H9 (cell line): ENCODE measurements around the gene SH3BGR. TPM values are rescaled to one million over a fixed set of nuclear protein-coding genes. Genes with fewer than 3 reads are reported as not detected.

ENCODE experiments used
- DNase-seq: peaks from one replicate; pipeline ENCODE4 v3.0.0-alpha.2; 2017
- H2AFZ ChIP-seq: one replicate; pipeline ENCODE4 v1.6.1; 2013; ENCODE audit warnings: mild to moderate bottlenecking, low read length, control low read depth, moderate library complexity
- H2AK5ac ChIP-seq: 2 replicates; pipeline ENCODE4 v1.6.1; 2013; ENCODE audit warnings: low read length, control low read depth, mixed read lengths; ENCODE audit not compliant: insufficient read length
- H2BK120ac ChIP-seq: one replicate; pipeline ENCODE4 v1.6.1; 2013; ENCODE audit warnings: low read depth, mild to moderate bottlenecking, low read length, control low read depth, inconsistent platforms; ENCODE audit not compliant: poor library complexity, severe bottlenecking
- H2BK12ac ChIP-seq: 2 replicates; pipeline ENCODE4 v1.6.1; 2013; ENCODE audit warnings: low read length, control low read depth, mixed read lengths, low read depth; ENCODE audit not compliant: insufficient read length
- H2BK15ac ChIP-seq: 2 replicates; pipeline ENCODE4 v1.6.1; 2013; ENCODE audit warnings: low read depth, low read length, control low read depth
- H2BK20ac ChIP-seq: one replicate; pipeline ENCODE4 v1.6.1; 2013; ENCODE audit warnings: low read depth, mild to moderate bottlenecking, low read length, control low read depth, inconsistent platforms; ENCODE audit not compliant: poor library complexity, severe bottlenecking
- H2BK5ac ChIP-seq: 2 replicates; pipeline ENCODE4 v1.6.1; 2013; ENCODE audit warnings: low read length, control low read depth, mixed read lengths; ENCODE audit not compliant: insufficient read length
- H3K14ac ChIP-seq: 2 replicates; pipeline ENCODE4 v1.6.1; 2013; ENCODE audit warnings: low read length, control low read depth; ENCODE audit not compliant: insufficient read depth
- H3K18ac ChIP-seq: 2 replicates; pipeline ENCODE4 v1.6.1; 2013; ENCODE audit warnings: low read depth, mild to moderate bottlenecking, mixed read lengths, low read length, control low read depth; ENCODE audit not compliant: insufficient read length
- H3K23ac ChIP-seq: 2 replicates; pipeline ENCODE4 v1.6.1; 2013; ENCODE audit warnings: low read length, control low read depth, mixed read lengths, low read depth; ENCODE audit not compliant: insufficient read length
- H3K23me2 ChIP-seq: 2 replicates; pipeline ENCODE4 v1.6.1; 2013; ENCODE audit warnings: low read depth, mild to moderate bottlenecking, mixed read lengths, low read length, control low read depth; ENCODE audit not compliant: insufficient read length, poor library complexity, severe bottlenecking
- H3K27ac ChIP-seq: 2 replicates; pipeline ENCODE4 v1.5.1; 2013; ENCODE audit warnings: low read length, control low read depth, mixed read lengths, low read depth; ENCODE audit not compliant: insufficient read length
- H3K27me3 ChIP-seq: 2 replicates; pipeline ENCODE4 v1.6.1; 2013; ENCODE audit warnings: low read length, control low read depth, inconsistent platforms; ENCODE audit not compliant: insufficient read depth
- H3K4ac ChIP-seq: 2 replicates; pipeline ENCODE4 v1.6.1; 2013; ENCODE audit warnings: low read depth, mild to moderate bottlenecking, control low read depth, inconsistent platforms, low read length, moderate library complexity
- H3K4me1 ChIP-seq: 2 replicates; pipeline ENCODE4 v1.6.1; 2013; ENCODE audit warnings: low read length, control low read depth, inconsistent platforms; ENCODE audit not compliant: insufficient read depth
- H3K4me2 ChIP-seq: 2 replicates; pipeline ENCODE4 v1.6.1; 2013; ENCODE audit warnings: low read length, control low read depth, mixed read lengths; ENCODE audit not compliant: insufficient read length, insufficient read depth
- H3K56ac ChIP-seq: 2 replicates; pipeline ENCODE4 v1.6.1; 2013; ENCODE audit warnings: low read depth, mild to moderate bottlenecking, mixed read lengths, low read length, control low read depth; ENCODE audit not compliant: insufficient read length
- H3K79me1 ChIP-seq: 2 replicates; pipeline ENCODE4 v1.6.1; 2013; ENCODE audit warnings: low read depth, mild to moderate bottlenecking, moderate library complexity, low read length, control low read depth, inconsistent platforms; ENCODE audit not compliant: insufficient read depth, poor library complexity, severe bottlenecking
- H3K79me2 ChIP-seq: 2 replicates; pipeline ENCODE4 v1.6.1; 2013; ENCODE audit warnings: low read length, control low read depth, inconsistent platforms; ENCODE audit not compliant: insufficient read depth
- H3K9ac ChIP-seq: 2 replicates; pipeline ENCODE4 v1.6.1; 2013; ENCODE audit warnings: low read length, control low read depth, mixed read lengths; ENCODE audit not compliant: insufficient read length; ENCODE audit errors: extremely low read depth
- H3K9me3 ChIP-seq: one replicate; pipeline ENCODE4 v1.6.1; 2013; ENCODE audit warnings: low read depth, low read length, inconsistent platforms; ENCODE audit not compliant: control insufficient read depth
- H3T11ph ChIP-seq: one replicate; pipeline ENCODE4 v1.6.1; 2013; ENCODE audit warnings: mild to moderate bottlenecking, low read length, control low read depth, inconsistent platforms
- H4K20me1 ChIP-seq: one replicate; pipeline ENCODE4 v1.6.1; 2013; ENCODE audit not compliant: control insufficient read depth, insufficient read length, insufficient read depth
- H4K5ac ChIP-seq: 2 replicates; pipeline ENCODE4 v1.6.1; 2013; ENCODE audit warnings: low read depth, mild to moderate bottlenecking, mixed read lengths, low read length, control low read depth; ENCODE audit not compliant: insufficient read length
- H4K8ac ChIP-seq: replicated peaks from 2 replicates; pipeline ENCODE4 v1.6.1; 2013; ENCODE audit warnings: low read length, control low read depth, mixed read lengths, low read depth; ENCODE audit not compliant: insufficient read length
- H4K91ac ChIP-seq: 2 replicates; pipeline ENCODE4 v1.6.1; 2013; ENCODE audit warnings: low read depth, mild to moderate bottlenecking, moderate library complexity, mixed read lengths, low read length, control low read depth; ENCODE audit not compliant: insufficient read length
- H3K27ac Mint-ChIP-seq, 3 experiments: 2 replicates in 2 of 3; 3 replicates in 1 of 3; pipeline ENCODE4 v1.8.0; 2020 to 2021; ENCODE audit warnings: mixed read lengths in 3 of 3, mild to moderate bottlenecking in 1 of 3, moderate library complexity in 1 of 3
- H3K27me3 Mint-ChIP-seq: 2 replicates; pipeline ENCODE4 v1.8.0; 2021; ENCODE audit warnings: low read depth, mild to moderate bottlenecking, moderate library complexity, mixed read lengths
- H3K36me3 Mint-ChIP-seq, 3 experiments: 2 replicates in 2 of 3; 3 replicates in 1 of 3; pipeline ENCODE4 v1.8.0; 2020 to 2021; ENCODE audit warnings: low read depth in 3 of 3, mixed read lengths in 3 of 3; ENCODE audit not compliant: insufficient read depth in 1 of 3
- H3K4me1 Mint-ChIP-seq, 2 experiments: 2 replicates each; pipeline ENCODE4 v1.8.0; 2020; ENCODE audit warnings: mixed read lengths in 2 of 2
- H3K4me3 Mint-ChIP-seq, 2 experiments: 2 replicates in 1 of 2; 3 replicates in 1 of 2; pipeline ENCODE4 v1.8.0; 2020 to 2021; ENCODE audit warnings: mild to moderate bottlenecking in 2 of 2, mixed read lengths in 2 of 2, moderate library complexity in 1 of 2
- H3K9me3 Mint-ChIP-seq, 2 experiments: 2 replicates in 1 of 2; 3 replicates in 1 of 2; pipeline ENCODE4 v1.8.0; 2020; ENCODE audit warnings: mild to moderate bottlenecking in 2 of 2, mixed read lengths in 2 of 2, moderate library complexity in 1 of 2
- CTCF ChIP-seq: fragments of 200-600 bp; sonication (generic); conservative IDR thresholded peaks from 3 replicates; pipeline ENCODE4 v1.8.0; 2021; ENCODE audit warnings: antibody characterized with exemption, mild to moderate bottlenecking
- WGBS: extraction: QIAGEN DNeasy Blood & Tissue Kit; methylation state at CpG from one replicate; pipeline ENCODE4 v1.1.7; 2013; ENCODE audit warnings: missing lambda C conversion rate, low lambda C conversion rate, mixed read lengths; ENCODE audit not compliant: insufficient read length; ENCODE audit errors: extremely low coverage; 5-methylcytosine and 5-hydroxymethylcytosine counted together
- total RNA-seq: library from RNA; stranded (reverse); gene quantifications from 2 replicates; pipeline ENCODE4 v1.2.1, GENCODE V29; 2021

SH3BGR gene
- total RNA-seq, 1 experiment from 2014 or later: 2.9 TPM

GRCh38 chr21:39499156-39499555, 47.4 kb downstream of the SH3BGR start:
- Mint-ChIP-seq H3K36me3 (peaks cover 0 to 11% (median 2%) of the 10 kb centered on the region in 3 experiments; a peak in 4 of 7 replicates), H3K4me3 (no peak overlapping the region), H3K27ac (no peak overlapping the region), H3K9me3 (peaks cover 11 to 12% of the 10 kb centered on the region in 2 experiments; a peak in 4 of 5 replicates), H3K4me1 (peaks cover 0 to 3% of the 10 kb centered on the region in 2 experiments; a peak in 2 of 4 replicates), H3K27me3 (no peaks in the 10 kb centered on the region; the same call in 1 of the 2 replicates)
- no peak overlapping the region for H4K91ac ChIP-seq
- no peaks in the 10 kb centered on the region for H3K79me1 ChIP-seq
- H2AK5ac ChIP-seq: no peak overlapping the region
- H3K4me1 ChIP-seq: no peaks in the 10 kb centered on the region
- peaks cover 2% of the 10 kb centered on the region for H3K23me2 ChIP-seq
- no peak for TF ChIP-seq CTCF
- H3K23ac ChIP-seq: no peak overlapping the region
- H4K20me1 ChIP-seq: no peaks in the 10 kb centered on the region
- H2BK120ac ChIP-seq: no peak overlapping the region
- no peak overlapping the region for H3K56ac ChIP-seq
- DNase-seq: no peak
- H3K27me3 ChIP-seq: no peaks in the 10 kb centered on the region
- H3K18ac ChIP-seq: no peak overlapping the region
- no peak overlapping the region for H2AFZ ChIP-seq
- H2BK20ac ChIP-seq: no peak overlapping the region
- H3K4ac ChIP-seq: no peak overlapping the region
- no peak overlapping the region for H4K8ac ChIP-seq
- H3K9ac ChIP-seq: no peak overlapping the region
- H3K4me2 ChIP-seq: no peak overlapping the region
- no peaks in the 10 kb centered on the region for H3K79me2 ChIP-seq
- WGBS: no CpG with 5 or more reads among the region's 1 CpG
- no peak overlapping the region for H3K14ac ChIP-seq
- H3T11ph ChIP-seq: no peak overlapping the region
- H3K27ac ChIP-seq: no peak overlapping the region
- no peaks in the 10 kb centered on the region for H3K9me3 ChIP-seq
- no peak overlapping the region for H2BK5ac ChIP-seq
- no peak overlapping the region for H2BK12ac ChIP-seq
- H2BK15ac ChIP-seq: no peak overlapping the region
- H4K5ac ChIP-seq: no peak overlapping the region
